GM19035 (cell line): ENCODE measurements around the gene MRPL36.

Experiments
- ATAC-seq: cut with Tn5 transposase; IDR thresholded peaks from one replicate; pipeline ENCODE4 v1.9.1; 2021; ENCODE audit not compliant: unreplicated experiment

Gene MRPL36

DNA sequence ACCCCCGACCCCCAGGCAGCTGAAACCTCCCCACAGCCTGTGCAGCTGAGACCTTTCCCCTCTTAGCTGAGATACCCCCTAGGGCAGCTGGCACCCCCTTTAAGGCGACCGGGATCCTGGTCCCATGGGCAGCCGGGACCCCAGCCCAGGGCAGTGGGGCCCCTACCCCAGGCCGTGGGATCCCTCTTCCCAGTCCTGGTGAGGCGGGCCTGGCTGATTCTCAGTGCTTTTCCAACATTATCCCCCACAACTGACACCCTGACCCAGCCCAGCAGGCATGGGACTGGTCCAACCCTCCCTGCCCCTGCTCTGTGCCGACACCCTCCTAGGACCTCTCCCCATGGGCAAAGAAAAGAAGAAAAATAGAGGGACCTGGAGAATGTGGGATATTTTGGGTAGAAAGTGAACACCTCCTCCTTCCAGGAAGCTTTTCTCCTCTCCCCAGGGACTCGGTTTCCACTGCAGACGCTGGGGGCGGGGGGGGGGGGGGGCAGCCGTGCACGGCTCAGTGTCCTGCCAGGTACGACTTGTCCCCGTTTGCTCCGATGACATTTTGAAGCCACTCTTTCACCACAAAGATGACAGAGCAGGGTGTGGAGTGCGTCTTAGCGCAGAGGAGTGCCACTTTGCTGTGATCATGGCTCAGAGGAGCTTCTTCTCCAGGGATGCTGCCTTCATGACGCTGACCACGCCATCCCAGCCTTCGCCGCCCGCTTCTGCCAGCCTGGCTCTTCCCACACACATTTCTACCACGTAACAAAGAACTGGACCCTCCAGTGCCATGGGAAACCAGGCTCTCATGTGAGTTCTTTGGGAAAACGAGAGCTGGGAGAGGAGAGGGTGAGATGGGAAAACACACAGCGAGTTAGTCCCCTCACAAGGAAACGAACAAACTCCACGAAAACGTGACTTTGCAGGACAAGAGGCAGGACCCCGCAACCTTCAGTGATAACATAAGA lies 47.5 kb downstream of the MRPL36 start:
- ATAC-seq: no peak

DNA sequence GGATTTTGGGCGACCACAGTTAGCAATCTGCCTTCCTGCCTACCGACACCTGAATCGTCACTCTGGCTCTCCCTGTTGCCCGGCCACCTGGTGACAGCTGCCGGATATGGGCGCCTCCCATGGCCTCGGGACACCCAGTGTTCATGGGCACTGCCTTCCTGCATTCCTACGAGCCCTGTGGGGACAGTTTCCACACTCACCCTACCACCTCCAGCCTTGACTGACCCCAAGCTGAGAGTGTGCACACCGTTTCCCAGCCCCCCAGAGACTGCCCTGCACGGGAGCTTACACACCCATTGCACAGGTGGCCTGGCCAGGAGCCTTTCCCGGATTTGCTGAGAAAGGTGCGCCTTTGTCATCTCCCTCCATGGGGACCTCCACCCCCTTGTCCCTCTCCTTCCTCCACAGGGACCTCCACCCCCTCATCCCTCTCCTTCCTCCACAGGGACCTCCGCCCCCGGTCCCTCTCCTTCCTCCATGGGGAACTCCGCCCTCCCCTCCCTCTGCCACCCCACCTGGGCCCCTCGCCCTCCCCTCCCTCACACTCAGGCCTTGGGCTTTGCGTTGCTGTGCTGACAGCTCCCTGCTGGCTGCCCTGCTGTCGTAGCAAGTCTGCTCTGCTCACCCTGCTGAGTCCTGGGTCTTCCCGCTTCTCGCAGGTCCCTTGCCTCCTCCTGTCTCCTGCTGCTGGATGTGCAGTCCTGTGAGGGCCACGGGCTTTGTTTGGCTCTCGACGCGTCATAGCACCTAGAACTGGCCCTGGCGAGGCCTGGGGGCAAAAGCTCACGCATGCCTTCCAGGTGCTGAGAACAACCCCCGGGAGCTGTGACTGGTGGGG lies 48.4 kb downstream of the MRPL36 start:
- no peak for ATAC-seq

DNA sequence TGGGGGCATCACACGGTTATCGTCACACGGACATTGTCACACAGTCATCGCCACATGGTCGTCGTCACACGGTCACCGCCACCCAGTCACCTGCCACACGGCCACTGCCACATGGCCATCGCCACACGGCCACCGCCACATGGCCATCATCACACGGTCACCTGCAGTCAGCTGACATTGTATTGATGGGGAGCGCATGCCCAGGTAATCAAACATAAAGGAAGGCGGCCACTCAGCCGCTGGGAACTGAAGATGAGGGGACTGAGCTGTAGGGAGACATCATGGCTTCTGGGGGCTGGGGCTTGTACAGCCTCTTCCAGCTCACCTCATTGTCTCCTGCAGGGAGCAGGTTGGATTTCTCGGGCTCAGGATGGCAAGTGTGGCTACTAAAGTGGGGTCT lies 49.2 kb downstream of the MRPL36 start:
- ATAC-seq: no peak

GRCh38 chr5:1749346-1750124 lies 50.1 kb downstream of the MRPL36 start:
- no peak for ATAC-seq

GRCh38 chr5:1748845-1749244 lies 50.8 kb downstream of the MRPL36 start:
- ATAC-seq: no peak
